AG09319 (cell line): ENCODE measurements around the gene CLK2.
"Not testable (repeated sequence)": the region's sequence is repeated elsewhere in the genome, so short reads cannot be mapped to it uniquely, and the experiment has no call there.

Experiments
- DNase-seq: peaks from one replicate; pipeline ENCODE4 v3.0.0-alpha.2; 2010; ENCODE audit warnings: low read depth; ENCODE audit errors: extremely low read depth
- CTCF ChIP-seq: IDR thresholded peaks from 2 replicates; pipeline ENCODE4 v1.5.1; 2011; ENCODE audit warnings: low read depth, mild to moderate bottlenecking, inconsistent platforms, low read length, moderate library complexity

CLK2 gene

DNA sequence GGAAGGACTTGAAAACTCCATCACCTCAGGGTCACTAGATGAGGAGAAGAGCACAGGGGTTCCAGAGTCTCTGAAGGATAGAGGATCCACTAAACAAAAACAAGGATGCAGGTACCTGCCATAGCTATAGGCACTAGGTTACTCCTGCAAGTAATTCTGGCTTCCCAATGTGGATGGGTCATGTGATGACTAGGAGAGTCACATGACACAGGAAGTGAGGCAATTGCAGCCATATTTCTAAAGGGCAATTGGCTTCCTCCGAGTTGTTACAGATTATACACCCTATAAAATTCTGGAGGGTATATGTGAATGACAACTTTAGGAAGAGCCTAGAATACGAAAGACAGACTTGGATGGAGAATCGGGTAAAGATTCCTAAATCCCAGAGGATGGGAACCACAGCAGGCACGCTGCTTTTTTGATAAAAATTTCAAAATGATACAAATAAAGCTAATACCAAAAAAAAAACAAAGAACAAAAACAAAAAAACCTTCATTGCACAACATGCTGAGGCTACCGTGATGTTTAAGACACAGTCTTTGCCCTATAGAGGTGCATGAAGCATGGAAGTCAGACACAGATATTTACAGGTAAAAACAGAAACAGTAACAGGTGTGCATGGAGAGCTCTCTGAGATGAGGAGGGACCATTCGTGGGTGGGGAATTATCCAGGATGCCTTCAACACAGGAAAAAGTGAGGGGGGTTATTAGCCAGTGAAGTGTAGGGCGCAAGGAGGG, 54.3 kb downstream of the CLK2 start:
- DNase-seq: no peak
- TF ChIP-seq CTCF: no peak

DNA sequence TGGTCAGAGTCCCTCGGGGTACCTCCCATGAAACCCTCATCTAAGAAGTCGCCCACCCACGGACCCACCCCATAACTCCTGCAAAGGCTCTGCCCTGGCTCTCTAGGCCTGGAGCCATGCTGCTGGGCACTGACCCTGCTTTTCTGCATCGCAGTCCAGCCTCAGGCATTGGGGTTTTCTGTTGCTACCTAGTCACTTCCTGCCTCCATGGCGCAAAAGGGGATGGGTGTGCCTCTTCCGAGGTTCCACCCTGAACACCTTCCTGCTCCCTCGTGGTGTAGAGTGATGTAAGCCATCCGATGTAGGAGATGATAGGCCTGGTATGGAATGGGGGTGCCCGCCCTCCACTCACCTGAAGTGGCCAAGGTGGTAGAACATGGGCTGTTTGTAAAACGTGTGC, 58.6 kb downstream of the CLK2 start:
- not testable (repeated sequence) for DNase-seq
